SK-N-SH (cell line): ENCODE measurements around the gene OPRM1. TPM values are rescaled to one million over a fixed set of nuclear protein-coding genes. Genes with fewer than 3 reads are reported as not detected.

Source experiments
- CTCF ChIA-PET: fragments of 300-600, 350-600 bp; formaldehyde crosslinking; extraction: SDS; loops from one replicate; lab custom pipeline; 2021; lab: Yijun Ruan, JAX
- POLR2A ChIA-PET: fragments of 350-600 bp; sonication (Branson Sonifier 250); formaldehyde crosslinking; extraction: SDS; loops from one replicate; lab custom pipeline; 2020; ENCODE audit warnings: antibody characterized with exemption, inconsistent platforms; lab: Yijun Ruan, JAX
- DNase-seq: peaks from one replicate; pipeline ENCODE4 v3.0.0; 2012
- H2AFZ ChIP-seq: fragments of 200-600 bp; sonication (generic); 2 replicates; pipeline ENCODE4 v1.8.1; 2016; ENCODE audit warnings: antibody characterized with exemption, mild to moderate bottlenecking, low read depth
- H3F3A ChIP-seq: fragments of 200-600 bp; sonication (generic); replicated peaks from 2 replicates; pipeline ENCODE3; 2016; ENCODE audit warnings: antibody characterized with exemption, mild to moderate bottlenecking; ENCODE audit not compliant: insufficient read depth
- H3K27ac ChIP-seq, 2 experiments: fragments of 200-500 bp in 1 of 2; fragments of 200-600 bp in 1 of 2; sonication (Bioruptor generic) in 1 of 2; sonication (generic), shearing (Covaris generic) in 1 of 2; 2 replicates each; pipeline versions ENCODE4 v1.5.1 to v1.6.1; 2014 to 2016; ENCODE audit warnings: low read depth in 2 of 2, inconsistent platforms in 1 of 2, low read length in 1 of 2, mild to moderate bottlenecking in 1 of 2, mixed read lengths in 1 of 2
- H3K27me3 ChIP-seq: fragments of 200-600 bp; sonication (generic), shearing (Covaris generic); 2 replicates; pipeline ENCODE4 v1.6.1; 2016; ENCODE audit warnings: mixed run types; ENCODE audit not compliant: insufficient read depth
- H3K36me3 ChIP-seq, 2 experiments: fragments of 200-500 bp in 1 of 2; fragments of 200-600 bp in 1 of 2; sonication (Bioruptor generic) in 1 of 2; sonication (generic) in 1 of 2; replicated peaks in 1 of 2; 2 replicates each; pipeline versions ENCODE3 to v1.5.1; 2014 to 2016; ENCODE audit warnings: low read length in 1 of 2, mild to moderate bottlenecking in 1 of 2; ENCODE audit not compliant: insufficient read depth in 2 of 2, control insufficient read depth in 1 of 2
- H3K4me1 ChIP-seq, 2 experiments: fragments of 200-500 bp in 1 of 2; fragments of 200-600 bp in 1 of 2; sonication (Bioruptor generic) in 1 of 2; sonication (generic), shearing (Covaris generic) in 1 of 2; 2 replicates each; pipeline versions ENCODE4 v1.5.1 to v1.6.1; 2014 to 2016; ENCODE audit warnings: low read depth in 1 of 2, low read length in 1 of 2, mixed run types in 1 of 2; ENCODE audit not compliant: insufficient read depth in 2 of 2, control insufficient read depth in 1 of 2
- H3K4me2 ChIP-seq: fragments of 200-600 bp; sonication (generic), shearing (Covaris generic); 2 replicates; pipeline ENCODE4 v1.6.1; 2017; ENCODE audit warnings: mixed run types
- H3K4me3 ChIP-seq, 2 experiments: fragments of 200-500 bp in 1 of 2; fragments of 200-600 bp in 1 of 2; sonication (Bioruptor generic) in 1 of 2; sonication (generic), shearing (Covaris generic) in 1 of 2; 2 replicates each; pipeline versions ENCODE4 v1.5.1 to v1.8.1; 2014 to 2016; ENCODE audit warnings: low read depth in 2 of 2, inconsistent platforms in 1 of 2, low read length in 1 of 2, mild to moderate bottlenecking in 1 of 2, mixed read lengths in 1 of 2, moderate library complexity in 1 of 2
- H3K79me2 ChIP-seq: fragments of 200-600 bp; sonication (generic); 2 replicates; pipeline ENCODE4 v1.8.1; 2017; ENCODE audit warnings: mild to moderate bottlenecking; ENCODE audit not compliant: insufficient read depth
- H3K9ac ChIP-seq: fragments of 200-600 bp; sonication (generic); 2 replicates; pipeline ENCODE4 v1.6.1; 2017; ENCODE audit warnings: mixed run types
- H3K9me2 ChIP-seq: fragments of 200-600 bp; sonication (generic); 2 replicates; pipeline ENCODE4 v1.6.1; 2017; ENCODE audit warnings: mixed run types
- H3K9me3 ChIP-seq: fragments of 200-600 bp; sonication (generic); 2 replicates; pipeline ENCODE4 v1.6.1; 2017; ENCODE audit warnings: mixed run types, mild to moderate bottlenecking, moderate library complexity
- H4K20me1 ChIP-seq: fragments of 200-600 bp; sonication (generic); 2 replicates; pipeline ENCODE4 v1.6.1; 2017; ENCODE audit warnings: mild to moderate bottlenecking, mixed run types; ENCODE audit not compliant: insufficient read depth
- CHD2 ChIP-seq: fragments of 150-350 bp; IDR thresholded peaks from 2 replicates; pipeline ENCODE4 v1.6.1; 2018; ENCODE audit warnings: low read length; ENCODE audit not compliant: partially characterized antibody
- ELF1 ChIP-seq: IDR thresholded peaks from 2 replicates; pipeline ENCODE4 v1.4.0; 2012
- EP300 ChIP-seq, 2 experiments: IDR thresholded peaks; 2 replicates each; pipeline versions ENCODE4 v1.4.0 to v1.6.1; 2012; ENCODE audit warnings: borderline replicate concordance in 1 of 2, low read depth in 1 of 2, low read length in 1 of 2
- GABPA ChIP-seq: IDR thresholded peaks from 2 replicates; pipeline ENCODE4 v1.4.0; 2012; ENCODE audit warnings: low read depth, mild to moderate bottlenecking
- GATA2 ChIP-seq: sonication (generic); formaldehyde crosslinking; IDR thresholded peaks from 2 replicates; pipeline ENCODE4 v1.5.0; 2020; ENCODE audit warnings: mild to moderate bottlenecking, missing genetic modification reagents
- JUND ChIP-seq: IDR thresholded peaks from 2 replicates; pipeline ENCODE4 v1.4.0; 2012
- MEF2A ChIP-seq: IDR thresholded peaks from 2 replicates; pipeline ENCODE4 v1.4.0; 2012; ENCODE audit warnings: low read depth, borderline replicate concordance
- POLR2AphosphoS5 ChIP-seq: IDR thresholded peaks from 2 replicates; pipeline ENCODE4 v1.6.1; 2012; ENCODE audit warnings: low read depth, low read length
- RAD21 ChIP-seq: IDR thresholded peaks from 2 replicates; pipeline ENCODE4 v1.6.1; 2012; ENCODE audit warnings: mild to moderate bottlenecking, low read length
- RFX5 ChIP-seq: IDR thresholded peaks from 2 replicates; pipeline ENCODE4 v1.6.1; 2012; ENCODE audit warnings: mild to moderate bottlenecking, improper control_type of control experiment, low read length
- RXRA ChIP-seq: IDR thresholded peaks from 2 replicates; pipeline ENCODE4 v1.4.0; 2012; ENCODE audit warnings: low read depth, mild to moderate bottlenecking, borderline replicate concordance
- SIN3A ChIP-seq: IDR thresholded peaks from 2 replicates; pipeline ENCODE4 v1.6.1; 2012; ENCODE audit warnings: low read depth, mild to moderate bottlenecking, low read length, moderate library complexity, borderline replicate concordance
- SMC3 ChIP-seq: IDR thresholded peaks from 2 replicates; pipeline ENCODE4 v1.6.1; 2012; ENCODE audit warnings: low read depth, low read length, improper control_type of control experiment
- TAF1 ChIP-seq: IDR thresholded peaks from 2 replicates; pipeline ENCODE4 v1.6.1; 2012; ENCODE audit warnings: low read depth, mild to moderate bottlenecking, low read length, moderate library complexity, borderline replicate concordance
- TCF12 ChIP-seq: IDR thresholded peaks from 2 replicates; pipeline ENCODE4 v1.4.0; 2012
- TEAD4 ChIP-seq: IDR thresholded peaks from 2 replicates; pipeline ENCODE4 v1.4.0; 2012; ENCODE audit warnings: mild to moderate bottlenecking, borderline replicate concordance; ENCODE audit not compliant: insufficient read depth
- WGBS: methylation state at CpG from one replicate; pipeline ENCODE4 v1.1.6; 2017; ENCODE audit warnings: low lambda C conversion rate; 5-methylcytosine and 5-hydroxymethylcytosine counted together
- polyA plus RNA-seq, 3 experiments: library from polyadenylated mRNA; depleted of rRNA; stranded (reverse); fragments of >200 nt; gene quantifications; 2 replicates each; pipeline ENCODE4 v1.2.3, GENCODE V29; 2012
- TF ChIP-seq, protein P1 (sequence below): IDR thresholded peaks from 2 replicates; pipeline ENCODE4 v1.4.0; 2012; ENCODE audit warnings: low read depth, borderline replicate concordance
- TF ChIP-seq, protein P2 (sequence below): IDR thresholded peaks from 2 replicates; pipeline ENCODE4 v1.6.1; 2012; ENCODE audit warnings: mild to moderate bottlenecking, low read depth, low read length, moderate library complexity
- TF ChIP-seq, protein P3 (sequence below): fragments of 150-350 bp; IDR thresholded peaks from 2 replicates; pipeline ENCODE4 v1.6.1; 2016; ENCODE audit warnings: mild to moderate bottlenecking, low read depth, low read length
- TF ChIP-seq, protein P4 (sequence below): IDR thresholded peaks from 2 replicates; pipeline ENCODE4; 2012

OPRM1 gene
- polyA plus RNA-seq, 1 of the 3 experiments (the other 2 are of a cell fraction) = 0.15 TPM

DNA sequence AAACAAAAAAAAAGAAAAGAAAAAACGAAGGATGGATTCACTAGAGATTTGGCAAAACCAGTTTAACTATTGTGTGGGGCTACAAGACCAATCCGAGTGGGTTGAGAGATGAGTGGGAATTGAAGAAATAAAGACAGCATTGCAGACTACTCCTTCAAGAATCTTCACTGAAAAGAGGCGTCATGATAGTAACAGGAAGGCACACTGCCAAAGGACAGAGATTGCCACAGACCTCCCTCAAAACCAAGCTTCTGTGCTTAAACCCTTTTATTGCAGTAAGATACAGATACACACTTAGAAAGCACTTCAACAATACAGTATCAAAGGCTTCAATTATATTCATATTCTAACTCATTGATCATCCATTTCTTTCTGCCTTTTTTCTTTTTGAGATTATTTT, 213.6 kb downstream of the OPRM1 start (continued):
- TF ChIP-seq, protein P1, sequence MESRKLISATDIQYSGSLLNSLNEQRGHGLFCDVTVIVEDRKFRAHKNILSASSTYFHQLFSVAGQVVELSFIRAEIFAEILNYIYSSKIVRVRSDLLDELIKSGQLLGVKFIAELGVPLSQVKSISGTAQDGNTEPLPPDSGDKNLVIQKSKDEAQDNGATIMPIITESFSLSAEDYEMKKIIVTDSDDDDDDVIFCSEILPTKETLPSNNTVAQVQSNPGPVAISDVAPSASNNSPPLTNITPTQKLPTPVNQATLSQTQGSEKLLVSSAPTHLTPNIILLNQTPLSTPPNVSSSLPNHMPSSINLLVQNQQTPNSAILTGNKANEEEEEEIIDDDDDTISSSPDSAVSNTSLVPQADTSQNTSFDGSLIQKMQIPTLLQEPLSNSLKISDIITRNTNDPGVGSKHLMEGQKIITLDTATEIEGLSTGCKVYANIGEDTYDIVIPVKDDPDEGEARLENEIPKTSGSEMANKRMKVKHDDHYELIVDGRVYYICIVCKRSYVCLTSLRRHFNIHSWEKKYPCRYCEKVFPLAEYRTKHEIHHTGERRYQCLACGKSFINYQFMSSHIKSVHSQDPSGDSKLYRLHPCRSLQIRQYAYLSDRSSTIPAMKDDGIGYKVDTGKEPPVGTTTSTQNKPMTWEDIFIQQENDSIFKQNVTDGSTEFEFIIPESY = no peak
- TF ChIP-seq GABPA (no peak), SIN3A (no peak), ELF1 (no peak)

DNA sequence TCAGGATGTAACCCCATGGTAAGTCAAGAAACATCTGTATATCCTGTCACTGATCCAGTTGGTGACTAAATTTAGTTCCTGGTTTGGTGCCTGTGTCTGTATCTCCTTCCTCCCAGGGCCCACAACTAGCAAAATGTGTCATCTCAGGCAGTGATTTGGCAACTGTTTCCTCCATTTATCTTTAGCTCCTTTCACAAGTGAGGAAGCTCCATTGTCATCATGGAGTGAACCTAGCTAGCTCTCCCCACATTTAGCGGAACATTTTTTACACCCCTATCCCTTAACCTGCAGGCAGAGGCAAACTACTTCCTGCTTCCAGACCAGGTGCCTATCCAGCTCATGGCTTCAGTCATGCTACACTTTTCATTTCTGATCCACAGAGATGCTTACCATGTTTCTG, 218.0 kb downstream of the OPRM1 start:
- WGBS = 70% methylated on average over 1 of the region's 1 CpG
- TF ChIP-seq POLR2AphosphoS5 = no peak
- TF ChIP-seq, all 33 proteins: peak for 0
- Histone ChIP-seq H3K27ac (no peak overlapping the region), H3K79me2 (no peaks in the 10 kb centered on the region), H3K27me3 (no peaks in the 10 kb centered on the region), H3K9me3 (no peaks in the 10 kb centered on the region; the same call in 1 of the 2 replicates), H3K4me2 (no peak overlapping the region), H3K9ac (no peak overlapping the region), H3K36me3 (no peaks in the 10 kb centered on the region), H4K20me1 (no peaks in the 10 kb centered on the region), H3K4me3 (no peak overlapping the region), H3K9me2 (no peaks in the 10 kb centered on the region), H3K4me1 (no peaks in the 10 kb centered on the region), H2AFZ (no peak overlapping the region), H3F3A (no peaks in the 10 kb centered on the region)
- no peak for DNase-seq
- POLR2A ChIA-PET = no interaction called here
- CTCF ChIA-PET = no interaction called here

DNA sequence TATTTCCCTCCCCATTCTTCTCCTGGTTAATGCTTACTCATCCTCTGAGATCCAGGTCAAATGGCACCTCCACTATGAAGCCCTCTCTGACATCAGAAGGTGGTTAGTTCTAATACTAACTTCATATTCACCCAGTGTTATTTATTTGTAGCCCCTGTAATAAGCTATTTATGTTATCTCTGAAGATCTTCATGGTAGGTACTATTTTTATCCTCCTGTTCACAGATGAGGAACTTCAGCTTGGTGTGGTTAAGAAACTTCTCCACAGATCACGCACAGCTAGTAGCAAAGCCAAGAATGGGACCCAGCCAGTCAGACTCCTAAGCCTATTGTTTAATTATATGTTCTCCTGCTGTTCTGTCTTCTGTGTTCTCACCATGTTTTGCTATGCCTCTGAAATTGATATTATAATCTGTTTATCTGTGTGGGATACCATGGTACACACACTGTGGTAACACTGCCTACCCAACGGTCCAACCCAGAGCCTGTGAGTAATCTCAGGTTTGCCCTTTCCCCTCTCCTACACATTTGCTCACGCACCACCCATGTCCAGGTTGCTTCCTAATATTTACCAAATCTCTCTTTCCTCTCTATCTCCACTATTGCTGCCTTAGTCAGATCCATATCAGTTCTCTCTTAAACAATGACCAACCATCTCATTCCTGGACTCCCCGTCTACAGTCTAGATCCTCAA, 219.2 kb downstream of the OPRM1 start:
- H3K4me2 ChIP-seq = no peak overlapping the region
- POLR2A ChIA-PET = no interaction called here
- no peak overlapping the region for H3K4me3 ChIP-seq
- H3K9me3 ChIP-seq = no peaks in the 10 kb centered on the region; the same call in 1 of the 2 replicates
- no peak for DNase-seq
- no peaks in the 10 kb centered on the region for H3K4me1 ChIP-seq
- no peak overlapping the region for H3K9ac ChIP-seq
- H3F3A ChIP-seq = no peaks in the 10 kb centered on the region
- H3K27me3 ChIP-seq = no peaks in the 10 kb centered on the region
- H3K36me3 ChIP-seq = no peaks in the 10 kb centered on the region
- no peak overlapping the region for H2AFZ ChIP-seq
- H3K79me2 ChIP-seq = no peaks in the 10 kb centered on the region
- CTCF ChIA-PET = no interaction called here
- no peaks in the 10 kb centered on the region for H3K9me2 ChIP-seq
- 63% methylated on average over 4 of the region's 4 CpGs for WGBS
- H3K27ac ChIP-seq = no peak overlapping the region
- no peaks in the 10 kb centered on the region for H4K20me1 ChIP-seq
- no peak for TF ChIP-seq TEAD4
- TF ChIP-seq, protein P2, sequence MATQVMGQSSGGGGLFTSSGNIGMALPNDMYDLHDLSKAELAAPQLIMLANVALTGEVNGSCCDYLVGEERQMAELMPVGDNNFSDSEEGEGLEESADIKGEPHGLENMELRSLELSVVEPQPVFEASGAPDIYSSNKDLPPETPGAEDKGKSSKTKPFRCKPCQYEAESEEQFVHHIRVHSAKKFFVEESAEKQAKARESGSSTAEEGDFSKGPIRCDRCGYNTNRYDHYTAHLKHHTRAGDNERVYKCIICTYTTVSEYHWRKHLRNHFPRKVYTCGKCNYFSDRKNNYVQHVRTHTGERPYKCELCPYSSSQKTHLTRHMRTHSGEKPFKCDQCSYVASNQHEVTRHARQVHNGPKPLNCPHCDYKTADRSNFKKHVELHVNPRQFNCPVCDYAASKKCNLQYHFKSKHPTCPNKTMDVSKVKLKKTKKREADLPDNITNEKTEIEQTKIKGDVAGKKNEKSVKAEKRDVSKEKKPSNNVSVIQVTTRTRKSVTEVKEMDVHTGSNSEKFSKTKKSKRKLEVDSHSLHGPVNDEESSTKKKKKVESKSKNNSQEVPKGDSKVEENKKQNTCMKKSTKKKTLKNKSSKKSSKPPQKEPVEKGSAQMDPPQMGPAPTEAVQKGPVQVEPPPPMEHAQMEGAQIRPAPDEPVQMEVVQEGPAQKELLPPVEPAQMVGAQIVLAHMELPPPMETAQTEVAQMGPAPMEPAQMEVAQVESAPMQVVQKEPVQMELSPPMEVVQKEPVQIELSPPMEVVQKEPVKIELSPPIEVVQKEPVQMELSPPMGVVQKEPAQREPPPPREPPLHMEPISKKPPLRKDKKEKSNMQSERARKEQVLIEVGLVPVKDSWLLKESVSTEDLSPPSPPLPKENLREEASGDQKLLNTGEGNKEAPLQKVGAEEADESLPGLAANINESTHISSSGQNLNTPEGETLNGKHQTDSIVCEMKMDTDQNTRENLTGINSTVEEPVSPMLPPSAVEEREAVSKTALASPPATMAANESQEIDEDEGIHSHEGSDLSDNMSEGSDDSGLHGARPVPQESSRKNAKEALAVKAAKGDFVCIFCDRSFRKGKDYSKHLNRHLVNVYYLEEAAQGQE = no peak
- no peak for TF ChIP-seq RXRA
- TF ChIP-seq EP300 (IDR thresholded peaks at IDR 0.05; ENCODE audit: borderline replicate concordance in 1 of 2, low read depth in 1 of 2, low read length in 1 of 2) = no peak
- TF ChIP-seq, protein P3, sequence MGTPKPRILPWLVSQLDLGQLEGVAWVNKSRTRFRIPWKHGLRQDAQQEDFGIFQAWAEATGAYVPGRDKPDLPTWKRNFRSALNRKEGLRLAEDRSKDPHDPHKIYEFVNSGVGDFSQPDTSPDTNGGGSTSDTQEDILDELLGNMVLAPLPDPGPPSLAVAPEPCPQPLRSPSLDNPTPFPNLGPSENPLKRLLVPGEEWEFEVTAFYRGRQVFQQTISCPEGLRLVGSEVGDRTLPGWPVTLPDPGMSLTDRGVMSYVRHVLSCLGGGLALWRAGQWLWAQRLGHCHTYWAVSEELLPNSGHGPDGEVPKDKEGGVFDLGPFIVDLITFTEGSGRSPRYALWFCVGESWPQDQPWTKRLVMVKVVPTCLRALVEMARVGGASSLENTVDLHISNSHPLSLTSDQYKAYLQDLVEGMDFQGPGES = no peak
- no peak for TF ChIP-seq MEF2A
- no peak for TF ChIP-seq TAF1
- no peak for TF ChIP-seq JUND
- no peak for TF ChIP-seq ELF1
- TF ChIP-seq TCF12 = no peak
- TF ChIP-seq RFX5 = no peak
- TF ChIP-seq SMC3 = no peak
- TF ChIP-seq RAD21 = no peak
- TF ChIP-seq CHD2 = no peak
- TF ChIP-seq GATA2 = no peak
- TF ChIP-seq, protein P4, sequence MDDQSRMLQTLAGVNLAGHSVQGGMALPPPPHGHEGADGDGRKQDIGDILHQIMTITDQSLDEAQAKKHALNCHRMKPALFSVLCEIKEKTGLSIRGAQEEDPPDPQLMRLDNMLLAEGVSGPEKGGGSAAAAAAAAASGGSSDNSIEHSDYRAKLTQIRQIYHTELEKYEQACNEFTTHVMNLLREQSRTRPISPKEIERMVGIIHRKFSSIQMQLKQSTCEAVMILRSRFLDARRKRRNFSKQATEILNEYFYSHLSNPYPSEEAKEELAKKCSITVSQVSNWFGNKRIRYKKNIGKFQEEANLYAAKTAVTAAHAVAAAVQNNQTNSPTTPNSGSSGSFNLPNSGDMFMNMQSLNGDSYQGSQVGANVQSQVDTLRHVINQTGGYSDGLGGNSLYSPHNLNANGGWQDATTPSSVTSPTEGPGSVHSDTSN = no peak
